ENCODE data around the gene CCDC12.

GRCh38 chr3:47011371-47011770 is 34.8 kb upstream of the CCDC12 start:
- TF ChIP-seq, protein P1, sequence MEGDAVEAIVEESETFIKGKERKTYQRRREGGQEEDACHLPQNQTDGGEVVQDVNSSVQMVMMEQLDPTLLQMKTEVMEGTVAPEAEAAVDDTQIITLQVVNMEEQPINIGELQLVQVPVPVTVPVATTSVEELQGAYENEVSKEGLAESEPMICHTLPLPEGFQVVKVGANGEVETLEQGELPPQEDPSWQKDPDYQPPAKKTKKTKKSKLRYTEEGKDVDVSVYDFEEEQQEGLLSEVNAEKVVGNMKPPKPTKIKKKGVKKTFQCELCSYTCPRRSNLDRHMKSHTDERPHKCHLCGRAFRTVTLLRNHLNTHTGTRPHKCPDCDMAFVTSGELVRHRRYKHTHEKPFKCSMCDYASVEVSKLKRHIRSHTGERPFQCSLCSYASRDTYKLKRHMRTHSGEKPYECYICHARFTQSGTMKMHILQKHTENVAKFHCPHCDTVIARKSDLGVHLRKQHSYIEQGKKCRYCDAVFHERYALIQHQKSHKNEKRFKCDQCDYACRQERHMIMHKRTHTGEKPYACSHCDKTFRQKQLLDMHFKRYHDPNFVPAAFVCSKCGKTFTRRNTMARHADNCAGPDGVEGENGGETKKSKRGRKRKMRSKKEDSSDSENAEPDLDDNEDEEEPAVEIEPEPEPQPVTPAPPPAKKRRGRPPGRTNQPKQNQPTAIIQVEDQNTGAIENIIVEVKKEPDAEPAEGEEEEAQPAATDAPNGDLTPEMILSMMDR (IDR thresholded peaks at IDR 0.05), result no peak
- TF ChIP-seq POLR2AphosphoS5 (IDR thresholded peaks at IDR 0.05), result no peak
- no peak for TF ChIP-seq EP300 (IDR thresholded peaks at IDR 0.05)
- no peak for TF ChIP-seq POLR2A (IDR thresholded peaks at IDR 0.05)

Measured in sigmoid colon (tissue), 4 donors.